B cell (primary cell): ENCODE results near the gene NCOA1. TPM values are rescaled to one million over a fixed set of nuclear protein-coding genes. Genes with fewer than 3 reads are reported as not detected.

Experiments
- ATAC-seq: fragments of 200-7000 bp; cut with Tn5 transposase; one replicate; pipeline ENCODE4 v1.10.0; 2021; ENCODE audit warnings: low read depth, mild to moderate bottlenecking, moderate number of reproducible peaks, moderate library complexity
- CTCF ChIA-PET: fragments of 350-600 bp; sonication (Branson Sonifier 250); formaldehyde crosslinking; loops from one replicate; lab custom pipeline; 2021; ENCODE audit warnings: antibody characterized with exemption, inconsistent platforms; lab: Charles Lee
- POLR2A ChIA-PET: fragments of 350-600 bp; sonication (Branson Sonifier 250); formaldehyde crosslinking; loops from one replicate; lab custom pipeline; 2021; ENCODE audit warnings: antibody characterized with exemption; lab: Charles Lee
- DNase-seq: peaks from one replicate; pipeline ENCODE4 v3.0.0; 2013
- H2AFZ ChIP-seq: 2 replicates; pipeline ENCODE4 v1.6.1; 2012; ENCODE audit warnings: mild to moderate bottlenecking, low read depth, low read length; ENCODE audit not compliant: insufficient read depth, poor library complexity, severe bottlenecking
- H3K27ac ChIP-seq, 2 donors: 1 replicate in 1 of 2; 2 replicates in 1 of 2; pipeline ENCODE4 v1.5.1; 2012 to 2013; ENCODE audit warnings: low read length in 2 of 2, mild to moderate bottlenecking in 2 of 2, moderate library complexity in 1 of 2
- H3K27me3 ChIP-seq, 4 experiments: fragments of 200-600 bp in 1 of 4; sonication (generic) in 1 of 4; replicated peaks in 1 of 4; 1 replicate in 2 of 4; 2 replicates in 2 of 4; pipeline versions ENCODE4 v1.6.1 to v1.7.0; 2013 to 2016; ENCODE audit warnings: low read length in 3 of 4, mild to moderate bottlenecking in 2 of 4, mixed read lengths in 1 of 4, moderate library complexity in 1 of 4; ENCODE audit not compliant: insufficient read depth in 4 of 4, control insufficient read depth in 3 of 4; ENCODE audit errors: control extremely low read depth in 1 of 4
- H3K36me3 ChIP-seq, 2 experiments: replicated peaks in 1 of 2; 1 replicate in 1 of 2; 2 replicates in 1 of 2; pipeline versions ENCODE4 v1.6.1 to v1.7.1; 2013; ENCODE audit warnings: low read length in 1 of 2; ENCODE audit not compliant: insufficient read depth in 2 of 2, control insufficient read depth in 1 of 2; ENCODE audit errors: control extremely low read depth in 1 of 2, extremely low read depth in 1 of 2
- H3K4me1 ChIP-seq, 2 donors: fragments of 200-600 bp in 1 of 2; sonication (generic) in 1 of 2; 1 replicate in 1 of 2; 2 replicates in 1 of 2; pipeline versions ENCODE4 v1.5.1 to v1.6.1; 2013 to 2017; ENCODE audit warnings: low read length in 2 of 2; ENCODE audit not compliant: control insufficient read depth in 2 of 2, insufficient read depth in 2 of 2
- H3K4me2 ChIP-seq: replicated peaks from 2 replicates; pipeline ENCODE3; 2012; ENCODE audit warnings: mild to moderate bottlenecking, low read depth, low read length; ENCODE audit not compliant: poor library complexity, severe bottlenecking
- H3K4me3 ChIP-seq, 5 experiments: fragments of 200-600 bp in 1 of 5; sonication (generic) in 1 of 5; 1 replicate in 3 of 5; 2 replicates in 2 of 5; pipeline versions ENCODE4 v1.5.1 to v1.7.0; 2011 to 2016; ENCODE audit warnings: low read length in 4 of 5, mild to moderate bottlenecking in 4 of 5, low read depth in 2 of 5, control low read depth in 1 of 5, moderate library complexity in 1 of 5; ENCODE audit not compliant: insufficient read depth in 1 of 5; ENCODE audit errors: control extremely low read depth in 1 of 5, extremely low read depth in 1 of 5
- H3K79me2 ChIP-seq: fragments of 200-600 bp; sonication (generic); one replicate; pipeline ENCODE4 v1.6.0; 2016; ENCODE audit warnings: low read length; ENCODE audit not compliant: control insufficient read depth, insufficient read depth
- H3K9ac ChIP-seq: fragments of 200-600 bp; sonication (generic); 2 replicates; pipeline ENCODE4 v1.6.1; 2017; ENCODE audit warnings: mild to moderate bottlenecking, low read length, moderate library complexity
- H3K9me3 ChIP-seq, 3 donors: one replicate each; pipeline versions ENCODE4 v1.6.1 to v1.7.1; 2013; ENCODE audit warnings: low read length in 2 of 3; ENCODE audit not compliant: control insufficient read depth in 2 of 3, insufficient read depth in 1 of 3; ENCODE audit errors: control extremely low read depth in 1 of 3
- H4K20me1 ChIP-seq: 2 replicates; pipeline ENCODE4 v1.6.0; 2012; ENCODE audit warnings: mild to moderate bottlenecking, low read length; ENCODE audit not compliant: insufficient read depth, control insufficient read depth, poor library complexity, severe bottlenecking
- H3K27ac Mint-ChIP-seq: one replicate; pipeline ENCODE4 v1.8.0; 2021; ENCODE audit warnings: mixed read lengths
- H3K27me3 Mint-ChIP-seq: one replicate; pipeline ENCODE4 v1.8.0; 2021; ENCODE audit warnings: mixed read lengths
- H3K4me1 Mint-ChIP-seq: one replicate; pipeline ENCODE4 v1.8.0; 2021; ENCODE audit warnings: mixed read lengths
- H3K4me3 Mint-ChIP-seq: one replicate; pipeline ENCODE4 v1.8.0; 2021; ENCODE audit warnings: mixed read lengths
- H3K9me3 Mint-ChIP-seq: one replicate; pipeline ENCODE4 v1.8.0; 2022; ENCODE audit warnings: mixed read lengths; ENCODE audit not compliant: insufficient read depth
- EZH2 ChIP-seq: IDR thresholded peaks from 2 replicates; pipeline ENCODE4 v1.6.1; 2012; ENCODE audit warnings: borderline replicate concordance, low read depth, mild to moderate bottlenecking, moderate library complexity, low read length; ENCODE audit not compliant: insufficient read depth, poor library complexity, severe bottlenecking
- WGBS: methylation state at CpG from one replicate; pipeline ENCODE4 v1.1.5; 2013; ENCODE audit warnings: missing lambda C conversion rate; ENCODE audit not compliant: insufficient coverage; 5-methylcytosine and 5-hydroxymethylcytosine counted together
- intact Hi-C: fragments of 100-400 bp; cut with micrococcal nuclease; formaldehyde crosslinking; loops from one replicate; pipeline ENCODE4 v1.10.0; 2022
- polyA plus RNA-seq: library from polyadenylated mRNA; depleted of rRNA; stranded (reverse); fragments of >200 nt; gene quantifications from 2 replicates; pipeline ENCODE4 v1.2.3, GENCODE V29; 2012
- total RNA-seq, 2 donors: library from RNA; stranded (reverse); fragments of 120-200 nt in 1 of 2; gene quantifications; 1 replicate in 1 of 2; 2 replicates in 1 of 2; pipeline versions ENCODE4 v1.2.3 to v1.2.4, GENCODE V29; 2013 to 2022
- TF ChIP-seq, protein P1 (sequence below): fragments of 200-600 bp; IDR thresholded peaks from one replicate; pipeline ENCODE4 v1.8.0; 2022; ENCODE audit warnings: antibody characterized with exemption, mild to moderate bottlenecking

NCOA1 gene
- total and polyA plus RNA-seq, 2 donors (not counting 1 experiment from before 2014, with no cell fraction given) = 11.6 to 49.1 TPM

DNA sequence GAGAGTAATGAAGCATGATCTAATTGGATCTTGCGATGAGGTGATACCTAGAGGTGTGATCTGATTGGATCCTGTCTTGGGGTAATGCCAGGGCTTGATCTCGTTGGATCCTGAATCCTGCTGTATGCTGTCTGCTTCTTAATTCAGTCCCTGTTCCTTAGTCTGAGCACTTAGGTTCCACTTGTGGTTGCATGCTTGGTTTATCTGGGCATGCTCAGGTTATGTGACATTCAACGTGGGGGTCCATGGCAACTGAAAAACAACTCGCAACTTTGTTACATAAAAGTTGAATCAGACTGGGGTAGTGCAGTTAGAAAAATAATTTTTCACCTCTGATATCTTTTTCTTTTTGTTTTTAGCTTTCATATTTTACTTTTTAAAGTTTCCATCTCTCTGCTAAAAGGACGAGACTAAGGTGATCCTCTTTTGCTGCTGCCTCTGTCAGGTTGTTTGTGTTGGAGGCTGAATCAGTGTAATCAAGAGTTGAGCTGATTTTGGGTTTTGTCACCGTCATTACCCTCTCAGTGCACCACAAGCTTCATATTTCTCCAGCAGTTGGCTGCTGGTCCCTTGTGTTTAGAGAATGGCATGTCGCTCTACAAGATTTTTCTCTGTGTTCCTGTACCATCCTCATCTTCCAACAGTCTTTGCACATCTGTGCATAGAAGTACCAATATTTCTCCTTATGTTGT, 67.9 kb downstream of the NCOA1 start:
- peaks cover 33% of the 10 kb centered on the region for H4K20me1 ChIP-seq
- DNase-seq (no peak), ATAC-seq (no peak)
- ChIA-PET POLR2A (no interaction called here), CTCF (no interaction called here)
- H3K4me3 Mint-ChIP-seq = no peak overlapping the region
- 100% methylated on average over 2 of the region's 7 CpGs for WGBS
- no peaks in the 10 kb centered on the region for H3K36me3 ChIP-seq
- H3K4me1 Mint-ChIP-seq = peaks cover 37% of the 10 kb centered on the region
- H3K9me3 Mint-ChIP-seq = peaks cover 6% of the 10 kb centered on the region
- H3K27me3 ChIP-seq = no peaks in the 10 kb centered on the region
- no peak overlapping the region for H3K27ac ChIP-seq
- no peak for TF ChIP-seq EZH2
- TF ChIP-seq, protein P1, sequence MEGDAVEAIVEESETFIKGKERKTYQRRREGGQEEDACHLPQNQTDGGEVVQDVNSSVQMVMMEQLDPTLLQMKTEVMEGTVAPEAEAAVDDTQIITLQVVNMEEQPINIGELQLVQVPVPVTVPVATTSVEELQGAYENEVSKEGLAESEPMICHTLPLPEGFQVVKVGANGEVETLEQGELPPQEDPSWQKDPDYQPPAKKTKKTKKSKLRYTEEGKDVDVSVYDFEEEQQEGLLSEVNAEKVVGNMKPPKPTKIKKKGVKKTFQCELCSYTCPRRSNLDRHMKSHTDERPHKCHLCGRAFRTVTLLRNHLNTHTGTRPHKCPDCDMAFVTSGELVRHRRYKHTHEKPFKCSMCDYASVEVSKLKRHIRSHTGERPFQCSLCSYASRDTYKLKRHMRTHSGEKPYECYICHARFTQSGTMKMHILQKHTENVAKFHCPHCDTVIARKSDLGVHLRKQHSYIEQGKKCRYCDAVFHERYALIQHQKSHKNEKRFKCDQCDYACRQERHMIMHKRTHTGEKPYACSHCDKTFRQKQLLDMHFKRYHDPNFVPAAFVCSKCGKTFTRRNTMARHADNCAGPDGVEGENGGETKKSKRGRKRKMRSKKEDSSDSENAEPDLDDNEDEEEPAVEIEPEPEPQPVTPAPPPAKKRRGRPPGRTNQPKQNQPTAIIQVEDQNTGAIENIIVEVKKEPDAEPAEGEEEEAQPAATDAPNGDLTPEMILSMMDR = no peak
- no peaks in the 10 kb centered on the region for H3K27me3 Mint-ChIP-seq
- intact Hi-C loops = no loop called here
- H3K79me2 ChIP-seq = peaks cover 56% of the 10 kb centered on the region
- H3K27ac Mint-ChIP-seq = no peak overlapping the region
- H3K4me2 ChIP-seq = no peak overlapping the region
- H3K9ac ChIP-seq = no peak overlapping the region
- no peak overlapping the region for H3K4me3 ChIP-seq
- H3K4me1 ChIP-seq = no peaks in the 10 kb centered on the region
- H3K9me3 ChIP-seq = peaks cover 0 to 3% (median 0%) of the 10 kb centered on the region in 3 donors
- H2AFZ ChIP-seq = no peak overlapping the region

DNA sequence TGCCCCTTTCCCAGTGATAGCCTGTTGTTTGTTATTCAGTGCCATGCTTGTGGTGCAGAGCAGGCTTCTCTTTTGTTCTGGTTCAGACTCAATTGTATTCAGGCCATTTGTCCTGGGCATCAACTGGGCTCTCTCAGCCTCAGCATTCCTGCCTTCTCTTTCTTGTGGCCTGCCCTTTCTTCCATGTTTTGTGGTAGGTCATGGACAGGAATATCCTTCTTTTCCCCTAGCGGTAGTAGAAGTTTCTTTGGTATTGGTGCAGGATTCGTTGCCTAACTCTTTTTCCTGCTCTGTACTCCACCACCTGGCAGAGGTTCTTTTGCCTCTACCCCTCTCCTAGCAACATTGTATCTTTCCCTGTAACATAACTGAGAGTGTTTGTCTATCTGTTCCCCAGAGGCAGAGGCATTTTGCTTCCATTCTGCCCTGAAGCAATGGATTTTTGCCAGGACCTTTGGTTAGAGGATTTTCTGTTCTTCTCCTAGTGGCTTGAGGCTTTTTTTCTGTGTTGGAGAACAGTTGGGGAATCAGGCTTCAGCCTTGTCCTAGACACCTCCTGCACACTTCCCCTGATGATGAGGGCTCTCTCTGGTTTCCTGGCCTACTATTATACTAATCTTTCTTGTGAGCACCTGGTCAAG, 68.5 kb downstream of the NCOA1 start:
- DNase-seq = no peak
- no peak overlapping the region for H3K4me3 ChIP-seq
- Mint-ChIP-seq H3K27me3 (no peaks in the 10 kb centered on the region), H3K9me3 (peaks cover 6% of the 10 kb centered on the region), H3K4me3 (no peak overlapping the region), H3K27ac (no peak overlapping the region), H3K4me1 (peaks cover 37% of the 10 kb centered on the region)
- H3K4me2 ChIP-seq = no peak overlapping the region
- H3K36me3 ChIP-seq = peaks cover 0 to 6% of the 10 kb centered on the region in 2 experiments
- no CpG with 5 or more reads among the region's 2 CpGs for WGBS
- H4K20me1 ChIP-seq = peaks cover 27% of the 10 kb centered on the region
- peaks cover 0 to 3% (median 0%) of the 10 kb centered on the region in 3 donors for H3K9me3 ChIP-seq
- H3K9ac ChIP-seq = no peak overlapping the region
- intact Hi-C loops = no loop called here
- H3K27me3 ChIP-seq = no peaks in the 10 kb centered on the region
- no peak for ATAC-seq
- TF ChIP-seq, protein P1 = no peak
- TF ChIP-seq EZH2 = no peak
- POLR2A ChIA-PET = no interaction called here
- CTCF ChIA-PET = no interaction called here
- H3K4me1 ChIP-seq = no peaks in the 10 kb centered on the region
- peaks cover 49% of the 10 kb centered on the region for H3K79me2 ChIP-seq
- no peak overlapping the region for H2AFZ ChIP-seq
- no peak overlapping the region for H3K27ac ChIP-seq
